Stomach (tissue), 4 donors: ENCODE measurements around the gene NDUFAF5.

Experiments used
- POLR2A ChIP-seq, 4 donors: fragments of 450-650 bp; IDR thresholded peaks; one replicate each; pipeline ENCODE4 v1.6.1; 2016; ENCODE audit warnings: antibody characterized with exemption in 4 of 4, control low read depth in 2 of 4, mild to moderate bottlenecking in 1 of 4, moderate library complexity in 1 of 4
- POLR2AphosphoS5 ChIP-seq, 3 donors: sonication (generic); formaldehyde crosslinking; IDR thresholded peaks; one replicate each; pipeline ENCODE4 v1.6.1; 2016; ENCODE audit warnings: antibody characterized with exemption in 3 of 3
- TF ChIP-seq, protein P1 (sequence below), 7 experiments: fragments of 450-650 bp in 4 of 7; fragments of 200-600 bp in 3 of 7; sonication (generic) in 3 of 7; IDR thresholded peaks; one replicate each; pipeline ENCODE4 v1.5.1; 2016 to 2019; ENCODE audit warnings: antibody characterized with exemption in 7 of 7, control low read depth in 2 of 7, mild to moderate bottlenecking in 1 of 7

DNA sequence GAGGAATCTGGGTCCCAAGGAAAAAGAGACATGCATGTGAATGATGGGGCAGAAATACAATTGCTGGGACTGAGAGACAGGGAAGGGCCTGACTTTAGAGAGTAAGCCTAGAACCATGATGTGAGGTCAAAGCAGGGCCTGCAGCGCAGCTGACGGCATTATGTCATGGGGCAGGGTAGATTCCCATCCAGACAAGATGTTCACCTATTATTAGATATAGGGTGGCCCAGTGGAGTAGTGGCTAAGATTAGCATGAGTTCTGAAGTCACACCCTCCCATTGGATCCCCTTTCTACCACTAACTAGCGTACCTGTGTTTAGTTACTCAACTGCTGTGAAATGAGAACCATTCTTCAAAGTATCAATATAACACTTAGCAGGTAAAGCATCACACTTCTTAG is 39.6 kb downstream of the NDUFAF5 start:
- TF ChIP-seq, protein P1, sequence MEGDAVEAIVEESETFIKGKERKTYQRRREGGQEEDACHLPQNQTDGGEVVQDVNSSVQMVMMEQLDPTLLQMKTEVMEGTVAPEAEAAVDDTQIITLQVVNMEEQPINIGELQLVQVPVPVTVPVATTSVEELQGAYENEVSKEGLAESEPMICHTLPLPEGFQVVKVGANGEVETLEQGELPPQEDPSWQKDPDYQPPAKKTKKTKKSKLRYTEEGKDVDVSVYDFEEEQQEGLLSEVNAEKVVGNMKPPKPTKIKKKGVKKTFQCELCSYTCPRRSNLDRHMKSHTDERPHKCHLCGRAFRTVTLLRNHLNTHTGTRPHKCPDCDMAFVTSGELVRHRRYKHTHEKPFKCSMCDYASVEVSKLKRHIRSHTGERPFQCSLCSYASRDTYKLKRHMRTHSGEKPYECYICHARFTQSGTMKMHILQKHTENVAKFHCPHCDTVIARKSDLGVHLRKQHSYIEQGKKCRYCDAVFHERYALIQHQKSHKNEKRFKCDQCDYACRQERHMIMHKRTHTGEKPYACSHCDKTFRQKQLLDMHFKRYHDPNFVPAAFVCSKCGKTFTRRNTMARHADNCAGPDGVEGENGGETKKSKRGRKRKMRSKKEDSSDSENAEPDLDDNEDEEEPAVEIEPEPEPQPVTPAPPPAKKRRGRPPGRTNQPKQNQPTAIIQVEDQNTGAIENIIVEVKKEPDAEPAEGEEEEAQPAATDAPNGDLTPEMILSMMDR (IDR thresholded peaks at IDR 0.05) = no peak
- no peak for TF ChIP-seq POLR2AphosphoS5 (IDR thresholded peaks at IDR 0.05)
- no peak for TF ChIP-seq POLR2A (IDR thresholded peaks at IDR 0.05)
